Loucy (cell line): Measurements from ENCODE around the gene DPF3.

Source experiments
- H2AFZ ChIP-seq: fragments of 200-600 bp; sonication (generic); 2 replicates; pipeline ENCODE4 v1.6.0; 2016; ENCODE audit warnings: antibody characterized with exemption, mild to moderate bottlenecking, low read length, moderate library complexity
- H3F3A ChIP-seq: fragments of 200-600 bp; 2 replicates; pipeline ENCODE4 v1.6.0; 2016; ENCODE audit warnings: antibody characterized with exemption, low read depth, mild to moderate bottlenecking
- H3K27me3 ChIP-seq: fragments of 200-600 bp; sonication (generic); 2 replicates; pipeline ENCODE4 v1.6.1; 2014; ENCODE audit warnings: low read length, mild to moderate bottlenecking; ENCODE audit not compliant: insufficient read depth, poor library complexity, severe bottlenecking
- H3K36me3 ChIP-seq: fragments of 200-600 bp; sonication (generic); 2 replicates; pipeline ENCODE4 v1.6.1; 2016; ENCODE audit warnings: low read length; ENCODE audit not compliant: insufficient read depth
- H3K4me1 ChIP-seq: fragments of 200-600 bp; sonication (generic); 2 replicates; pipeline ENCODE4 v1.5.1; 2014; ENCODE audit warnings: low read length, mild to moderate bottlenecking; ENCODE audit not compliant: insufficient read depth, poor library complexity, severe bottlenecking
- H3K4me2 ChIP-seq: fragments of 200-600 bp; sonication (generic); 2 replicates; pipeline ENCODE4 v1.6.0; 2014; ENCODE audit warnings: antibody characterized with exemption, low read length, low read depth, mild to moderate bottlenecking; ENCODE audit not compliant: poor library complexity, severe bottlenecking
- H3K4me3 ChIP-seq: fragments of 200-600 bp; sonication (generic); 2 replicates; pipeline ENCODE4 v1.5.1; 2014; ENCODE audit warnings: low read length, mild to moderate bottlenecking, mixed read lengths; ENCODE audit not compliant: poor library complexity, severe bottlenecking
- H3K79me2 ChIP-seq: fragments of 200-600 bp; sonication (generic); 2 replicates; pipeline ENCODE4 v1.6.1; 2014; ENCODE audit warnings: low read length; ENCODE audit not compliant: insufficient read depth
- H3K9ac ChIP-seq: fragments of 200-600 bp; sonication (generic); 2 replicates; pipeline ENCODE4 v1.6.0; 2014; ENCODE audit warnings: mild to moderate bottlenecking, low read depth, low read length, moderate library complexity; ENCODE audit not compliant: poor library complexity, severe bottlenecking
- H3K9me2 ChIP-seq: fragments of 200-600 bp; sonication (generic); replicated peaks from 2 replicates; pipeline ENCODE4 v1.6.1; 2016; ENCODE audit warnings: low read depth, low read length, mixed read lengths
- H3K9me3 ChIP-seq: fragments of 200-600 bp; sonication (generic); 2 replicates; pipeline ENCODE4 v1.6.1; 2014; ENCODE audit warnings: mild to moderate bottlenecking, antibody characterized with exemption, low read length, low read depth; ENCODE audit not compliant: insufficient read depth
- H4K20me1 ChIP-seq: fragments of 200-600 bp; sonication (generic); 2 replicates; pipeline ENCODE4 v1.6.0; 2014; ENCODE audit warnings: antibody characterized with exemption, low read length, mild to moderate bottlenecking; ENCODE audit not compliant: insufficient read depth, poor library complexity, severe bottlenecking
- CTCF ChIP-seq: fragments of 200-600 bp; sonication (generic); conservative IDR thresholded peaks from 2 replicates; pipeline ENCODE4 v1.5.1; 2014; ENCODE audit warnings: mild to moderate bottlenecking, antibody characterized with exemption, low read length
- EZH2phosphoT487 ChIP-seq: fragments of 200-600 bp; IDR thresholded peaks from 2 replicates; pipeline ENCODE4 v1.6.1; 2018; ENCODE audit warnings: antibody characterized with exemption, mild to moderate bottlenecking, moderate library complexity, borderline replicate concordance

The DPF3 gene

GRCh38 chr14:72621387-72622065 lies 272.4 kb downstream of the DPF3 start:
- Histone ChIP-seq H3F3A (no peaks in the 10 kb centered on the region), H3K9me3 (peaks cover 6% of the 10 kb centered on the region; the same call in 1 of the 2 replicates), H3K27me3 (no peaks in the 10 kb centered on the region), H3K36me3 (peaks cover 5% of the 10 kb centered on the region), H3K9me2 (no peaks in the 10 kb centered on the region), H3K4me3 (no peak overlapping the region), H2AFZ (no peak overlapping the region), H3K79me2 (no peaks in the 10 kb centered on the region), H4K20me1 (no peaks in the 10 kb centered on the region), H3K4me1 (peaks cover 15% of the 10 kb centered on the region), H3K4me2 (no peak overlapping the region), H3K9ac (no peak overlapping the region)
- TF ChIP-seq EZH2phosphoT487 (no peak), CTCF (no peak)

GRCh38 chr14:72619881-72620280 lies 274.0 kb downstream of the DPF3 start:
- no peaks in the 10 kb centered on the region for H3K9me3 ChIP-seq
- TF ChIP-seq EZH2phosphoT487 (no peak), CTCF (no peak)
- no peaks in the 10 kb centered on the region for H3K9me2 ChIP-seq
- no peak overlapping the region for H3K4me2 ChIP-seq
- H3K79me2 ChIP-seq: no peaks in the 10 kb centered on the region
- H3K36me3 ChIP-seq: no peaks in the 10 kb centered on the region
- no peaks in the 10 kb centered on the region for H3K27me3 ChIP-seq
- H3K4me1 ChIP-seq: peaks cover 29% of the 10 kb centered on the region
- H3K4me3 ChIP-seq: no peak overlapping the region
- no peak overlapping the region for H3K9ac ChIP-seq
- no peaks in the 10 kb centered on the region for H4K20me1 ChIP-seq
- H2AFZ ChIP-seq: no peak overlapping the region
- no peaks in the 10 kb centered on the region for H3F3A ChIP-seq

GRCh38 chr14:72619111-72619571 lies 274.8 kb downstream of the DPF3 start:
- TF ChIP-seq CTCF (no peak), EZH2phosphoT487 (no peak)
- Histone ChIP-seq H4K20me1 (no peaks in the 10 kb centered on the region), H3K4me1 (peaks cover 34% of the 10 kb centered on the region), H3K27me3 (no peaks in the 10 kb centered on the region), H3K79me2 (no peaks in the 10 kb centered on the region), H2AFZ (no peak overlapping the region), H3K4me3 (no peak overlapping the region), H3K36me3 (no peaks in the 10 kb centered on the region), H3F3A (no peaks in the 10 kb centered on the region), H3K9me2 (no peaks in the 10 kb centered on the region), H3K4me2 (no peak overlapping the region), H3K9me3 (no peaks in the 10 kb centered on the region), H3K9ac (no peak overlapping the region)
